CD8-positive, alpha-beta memory T cell (primary cell): ENCODE measurements around the gene STK25. TPM values are rescaled to one million over a fixed set of nuclear protein-coding genes. Genes with fewer than 3 reads are reported as not detected.

Source experiments
- CTCF ChIA-PET: fragments of 350-600 bp; sonication (Branson Sonifier 250); formaldehyde crosslinking; loops from one replicate; lab custom pipeline; 2021; ENCODE audit warnings: antibody characterized with exemption; lab: Charles Lee
- POLR2A ChIA-PET: fragments of 350-600 bp; sonication (Branson Sonifier 250); formaldehyde crosslinking; loops from one replicate; lab custom pipeline; 2021; ENCODE audit warnings: antibody characterized with exemption; lab: Charles Lee
- DNase-seq, 5 donors: peaks; one replicate each; pipeline versions ENCODE4 v3.0.0 to v3.0.0-alpha.2; 2020 to 2022; ENCODE audit warnings: mixed read lengths in 1 of 5
- H3K27ac ChIP-seq: one replicate; pipeline ENCODE4 v1.7.0; 2013; ENCODE audit warnings: low read depth, mild to moderate bottlenecking, low read length, moderate library complexity
- H3K27me3 ChIP-seq: 2 replicates; pipeline ENCODE4 v1.7.0; 2013; ENCODE audit warnings: low read length, mild to moderate bottlenecking; ENCODE audit not compliant: insufficient read depth, poor library complexity, severe bottlenecking
- H3K36me3 ChIP-seq: 2 replicates; pipeline ENCODE4 v1.7.0; 2013; ENCODE audit warnings: mild to moderate bottlenecking, low read length, moderate library complexity; ENCODE audit not compliant: insufficient read depth
- H3K4me1 ChIP-seq: 2 replicates; pipeline ENCODE4 v1.7.0; 2013; ENCODE audit warnings: mild to moderate bottlenecking, low read length, moderate library complexity; ENCODE audit not compliant: insufficient read depth
- H3K4me3 ChIP-seq: 2 replicates; pipeline ENCODE4 v1.7.0; 2013; ENCODE audit warnings: mild to moderate bottlenecking, low read length
- H3K9me3 ChIP-seq: 2 replicates; pipeline ENCODE4 v1.7.0; 2013; ENCODE audit warnings: mild to moderate bottlenecking, low read length
- H3K27ac Mint-ChIP-seq, 8 donors: one replicate each; pipeline ENCODE4 v1.8.0; 2020 to 2021; ENCODE audit warnings: mixed read lengths in 8 of 8, mild to moderate bottlenecking in 6 of 8, inconsistent platforms in 3 of 8, moderate library complexity in 3 of 8
- H3K27me3 Mint-ChIP-seq, 2 donors: one replicate each; pipeline ENCODE4 v1.8.0; 2020 to 2021; ENCODE audit warnings: mixed read lengths in 2 of 2, mild to moderate bottlenecking in 1 of 2, moderate library complexity in 1 of 2
- H3K36me3 Mint-ChIP-seq, 3 donors: one replicate each; pipeline ENCODE4 v1.8.0; 2020 to 2021; ENCODE audit warnings: mixed read lengths in 3 of 3, inconsistent platforms in 1 of 3, mild to moderate bottlenecking in 1 of 3
- H3K4me1 Mint-ChIP-seq, 3 donors: one replicate each; pipeline ENCODE4 v1.8.0; 2020 to 2021; ENCODE audit warnings: mixed read lengths in 3 of 3, inconsistent platforms in 1 of 3, mild to moderate bottlenecking in 1 of 3
- H3K4me3 Mint-ChIP-seq, 7 donors: one replicate each; pipeline ENCODE4 v1.8.0; 2020 to 2021; ENCODE audit warnings: mixed read lengths in 7 of 7, mild to moderate bottlenecking in 6 of 7, moderate library complexity in 4 of 7, inconsistent platforms in 2 of 7
- H3K9me3 Mint-ChIP-seq, 5 donors: one replicate each; pipeline ENCODE4 v1.8.0; 2020 to 2022; ENCODE audit warnings: mixed read lengths in 5 of 5, mild to moderate bottlenecking in 3 of 5, moderate library complexity in 2 of 5, inconsistent platforms in 1 of 5
- polyA plus RNA-seq: library from polyadenylated mRNA; unstranded; fragments of 300-500 nt; fragmentation: Illumina TruSeq; gene quantifications from one replicate; pipeline ENCODE4 v1.2.3, GENCODE V29; 2021
- total RNA-seq, 2 experiments: library from RNA; stranded (reverse); gene quantifications; one replicate each; pipeline ENCODE4 v1.2.3, GENCODE V29; 2021

STK25 gene
- 10 to 100 TPM; 95.0 to 96.2 TPM for total RNA-seq
- 86.3 TPM for polyA plus RNA-seq

- Mint-ChIP-seq H3K4me1 (peaks cover 20 to 43% (median 23%) of the 10 kb centered on the region in 3 donors), H3K4me3 (peak within 1 kb of the TSS; percentile 81 to 92 (median 84)), H3K27me3 (peaks cover 1 to 7% of the 10 kb centered on the region in 2 donors), H3K9me3 (no peaks in the 10 kb centered on the region), H3K36me3 (peaks cover 0 to 6% (median 0%) of the 10 kb centered on the region in 3 donors), H3K27ac (peak within 1 kb of the TSS; percentile 10 to 89 (median 80))
- Histone ChIP-seq H3K4me1 (peaks cover 16% of the 10 kb centered on the region), H3K4me3 (peak within 1 kb of the TSS; percentile 80), H3K27ac (peak within 1 kb of the TSS; percentile 73), H3K9me3 (no peaks in the 10 kb centered on the region), H3K36me3 (no peaks in the 10 kb centered on the region), H3K27me3 (no peaks in the 10 kb centered on the region)
- peak; percentile 94 to 98 (median 97) for DNase-seq
- CTCF ChIA-PET: no interaction called here
- POLR2A ChIA-PET: no interaction called here
Measured at GRCh38 chr2:241508240-241509154, at the start of gene STK25. STK25 (minus strand) TSS chr2:241508584; CDS start chr2:241508035, 549 bp downstream.

DNA sequence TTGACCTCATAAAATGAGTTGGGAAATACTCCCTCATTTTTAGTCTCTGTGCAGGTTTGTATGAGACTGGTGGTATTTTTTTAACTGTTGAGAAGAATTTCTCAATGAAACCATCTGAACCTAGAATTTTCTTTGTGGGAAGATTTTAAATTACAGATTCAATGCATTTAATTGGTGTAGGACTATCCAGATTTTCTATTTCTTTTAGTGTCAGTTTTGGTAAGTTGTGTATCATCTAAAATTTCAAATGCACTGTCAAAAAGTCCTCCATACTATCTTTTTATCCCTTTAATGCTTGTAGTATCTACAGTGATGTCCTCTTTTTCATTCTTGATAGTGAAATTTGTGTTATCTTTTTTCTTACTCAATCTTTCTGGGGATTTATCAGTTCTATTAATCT is 48.4 kb upstream of the STK25 start:
- Mint-ChIP-seq H3K4me3 (no peak overlapping the region), H3K27me3 (peaks cover 41 to 53% of the 10 kb centered on the region in 2 donors)
- CTCF ChIA-PET: interaction anchor here (1.4 kb wide), 1 partner anchor 9 kb away, joined by 3 read pairs; no protein-coding TSS in a partner anchor

GRCh38 chr2:241555711-241556110 is 47.3 kb upstream of the STK25 start:
- POLR2A ChIA-PET: interaction anchor here (0.7 kb wide), 1 partner anchor 78 kb away, joined by 7 read pairs; no protein-coding TSS in a partner anchor
- H3K27me3 ChIP-seq: peaks cover 4% of the 10 kb centered on the region

More for the DNA sequence above, 48.4 kb upstream of the STK25 start:
- Mint-ChIP-seq H3K27ac (no peak overlapping the region), H3K9me3 (peaks cover 9 to 25% (median 14%) of the 10 kb centered on the region in 5 donors), H3K36me3 (peaks cover 0 to 12% (median 0%) of the 10 kb centered on the region in 3 donors), H3K4me1 (peaks cover 9 to 19% (median 11%) of the 10 kb centered on the region in 3 donors)
- H3K4me3 ChIP-seq: no peak overlapping the region
- H3K27me3 ChIP-seq: peaks cover 4% of the 10 kb centered on the region
- no peak for DNase-seq
- POLR2A ChIA-PET: no interaction called here
- H3K27ac ChIP-seq: no peak overlapping the region
- H3K36me3 ChIP-seq: no peaks in the 10 kb centered on the region
- no peaks in the 10 kb centered on the region for H3K9me3 ChIP-seq
- H3K4me1 ChIP-seq: no peaks in the 10 kb centered on the region

GRCh38 chr2:241554610-241555322 is 46.4 kb upstream of the STK25 start:
- no peaks in the 10 kb centered on the region for H3K4me1 ChIP-seq
- Mint-ChIP-seq H3K4me3 (no peak overlapping the region), H3K9me3 (peaks cover 9 to 25% (median 14%) of the 10 kb centered on the region in 5 donors), H3K36me3 (peaks cover 0 to 12% (median 0%) of the 10 kb centered on the region in 3 donors), H3K27ac (no peak overlapping the region), H3K27me3 (peaks cover 34 to 47% of the 10 kb centered on the region in 2 donors), H3K4me1 (peaks cover 6 to 12% (median 9%) of the 10 kb centered on the region in 3 donors)
- POLR2A ChIA-PET: interaction anchor here (0.7 kb wide), 1 partner anchor 79 kb away, joined by 7 read pairs; no protein-coding TSS in a partner anchor
- no peak overlapping the region for H3K4me3 ChIP-seq
- H3K27ac ChIP-seq: no peak overlapping the region
- CTCF ChIA-PET: no interaction called here
- no peak for DNase-seq
- no peaks in the 10 kb centered on the region for H3K9me3 ChIP-seq
- H3K36me3 ChIP-seq: no peaks in the 10 kb centered on the region
- peaks cover 1% of the 10 kb centered on the region for H3K27me3 ChIP-seq

More at GRCh38 chr2:241555711-241556110, 47.3 kb upstream of the STK25 start:
- Mint-ChIP-seq H3K27ac (no peak overlapping the region), H3K9me3 (peaks cover 9 to 25% (median 14%) of the 10 kb centered on the region in 5 donors), H3K27me3 (peaks cover 41 to 56% of the 10 kb centered on the region in 2 donors), H3K4me3 (no peak overlapping the region), H3K4me1 (peaks cover 9 to 19% (median 11%) of the 10 kb centered on the region in 3 donors), H3K36me3 (peaks cover 0 to 12% (median 0%) of the 10 kb centered on the region in 3 donors)
- Histone ChIP-seq H3K36me3 (no peaks in the 10 kb centered on the region), H3K4me3 (no peak overlapping the region), H3K9me3 (no peaks in the 10 kb centered on the region), H3K4me1 (no peaks in the 10 kb centered on the region), H3K27ac (no peak overlapping the region)
- no peak for DNase-seq
- CTCF ChIA-PET: interaction anchor here (1.4 kb wide), 1 partner anchor 8 kb away, joined by 3 read pairs; no protein-coding TSS in a partner anchor

DNA sequence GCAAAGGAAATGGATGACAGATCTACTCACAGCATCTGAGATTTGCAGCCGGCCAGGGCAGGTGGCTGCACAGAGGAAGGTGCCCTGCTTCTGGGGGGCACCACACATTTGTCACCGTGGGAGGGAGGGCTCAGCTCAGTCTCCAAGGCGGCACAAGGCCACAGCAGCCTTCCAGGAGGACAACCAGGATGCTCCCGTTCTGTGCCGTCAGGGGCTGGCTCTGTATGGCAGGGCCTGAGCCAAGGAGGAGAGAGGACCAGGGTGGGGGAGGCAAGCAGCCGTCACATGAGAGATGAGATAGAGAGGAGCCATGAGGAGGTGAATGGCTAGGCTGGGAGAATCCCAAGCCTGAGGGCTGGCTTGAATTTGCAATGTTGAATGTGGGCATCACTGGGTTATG is 45.6 kb upstream of the STK25 start:
- no peak overlapping the region for H3K27ac ChIP-seq
- no peaks in the 10 kb centered on the region for H3K27me3 ChIP-seq
- no peak overlapping the region for H3K4me3 ChIP-seq
- H3K4me3 Mint-ChIP-seq: no peak overlapping the region
- H3K4me1 Mint-ChIP-seq: peaks cover 5 to 10% (median 8%) of the 10 kb centered on the region in 3 donors
- H3K27ac Mint-ChIP-seq: peak overlapping the region in 1 of 8 donors; percentile 31
- no peak for DNase-seq
- no peaks in the 10 kb centered on the region for H3K4me1 ChIP-seq
- ChIA-PET POLR2A (no interaction called here), CTCF (no interaction called here)
- H3K9me3 Mint-ChIP-seq: peaks cover 9 to 25% (median 14%) of the 10 kb centered on the region in 5 donors
- H3K36me3 ChIP-seq: no peaks in the 10 kb centered on the region
- H3K9me3 ChIP-seq: no peaks in the 10 kb centered on the region
- peaks cover 38 to 51% of the 10 kb centered on the region in 2 donors for H3K27me3 Mint-ChIP-seq
- peaks cover 0 to 12% (median 0%) of the 10 kb centered on the region in 3 donors for H3K36me3 Mint-ChIP-seq

DNA sequence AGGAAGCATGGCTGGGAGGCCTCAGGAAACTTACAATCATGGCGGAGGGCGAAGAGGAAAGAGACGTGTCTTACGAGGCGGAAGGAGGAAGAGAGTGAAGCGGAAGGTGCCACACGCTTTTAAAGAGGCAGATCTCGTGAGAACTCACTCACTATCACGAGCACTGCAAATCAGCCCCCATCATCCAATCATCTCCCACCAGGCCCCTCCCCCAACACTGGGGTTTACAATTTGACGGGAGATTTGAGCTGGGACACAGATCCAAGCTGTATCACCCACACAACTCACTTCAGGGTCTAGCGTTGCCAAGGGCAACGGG is 45.1 kb upstream of the STK25 start:
- Histone ChIP-seq H3K4me3 (no peak overlapping the region), H3K27me3 (no peaks in the 10 kb centered on the region), H3K4me1 (no peaks in the 10 kb centered on the region), H3K27ac (no peak overlapping the region), H3K36me3 (no peaks in the 10 kb centered on the region), H3K9me3 (no peaks in the 10 kb centered on the region)
- ChIA-PET POLR2A (no interaction called here), CTCF (no interaction called here)
- Mint-ChIP-seq H3K27ac (no peak overlapping the region), H3K4me3 (no peak overlapping the region), H3K4me1 (peaks cover 5 to 10% (median 8%) of the 10 kb centered on the region in 3 donors), H3K27me3 (peaks cover 40 to 51% of the 10 kb centered on the region in 2 donors), H3K36me3 (peaks cover 0 to 12% (median 0%) of the 10 kb centered on the region in 3 donors), H3K9me3 (peaks cover 9 to 25% (median 14%) of the 10 kb centered on the region in 5 donors)
- DNase-seq: no peak

DNA sequence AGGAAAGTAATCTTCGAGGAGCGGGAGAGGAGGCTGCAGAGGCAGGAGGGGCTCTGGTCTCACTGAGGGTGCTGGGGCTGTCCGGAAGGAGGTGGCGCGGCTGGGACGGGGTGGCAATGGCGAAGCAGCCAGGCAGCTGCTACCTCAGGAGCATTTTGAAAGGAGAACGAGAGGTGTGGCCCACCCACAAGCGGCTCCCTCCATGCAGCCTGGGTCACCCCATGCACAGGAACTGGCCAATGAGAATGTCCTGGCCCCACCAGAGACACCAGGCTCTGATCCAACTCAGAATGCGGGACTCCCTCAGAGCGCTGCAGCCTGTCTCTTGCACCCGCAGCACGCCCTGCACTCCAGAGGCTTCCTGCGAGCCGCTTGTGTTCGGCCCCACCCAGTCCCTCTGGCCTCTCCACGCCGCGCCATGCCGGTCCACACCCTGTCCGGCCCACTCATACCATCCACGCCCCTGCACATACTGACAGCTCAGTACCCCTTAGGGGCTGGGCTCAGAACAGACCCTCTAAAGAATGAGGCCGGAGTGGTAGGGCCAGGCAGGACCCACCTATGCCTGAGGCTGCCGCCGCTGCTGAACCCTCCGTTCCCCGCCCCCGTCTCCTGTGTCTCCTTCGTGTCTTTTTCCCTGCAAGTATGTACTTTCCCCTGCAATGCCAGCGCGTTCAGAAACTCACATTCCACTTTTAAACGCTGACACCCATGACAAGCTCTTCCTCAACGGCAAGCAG is 43.8 kb upstream of the STK25 start:
- Histone ChIP-seq H3K4me3 (no peak overlapping the region), H3K27me3 (no peaks in the 10 kb centered on the region), H3K27ac (no peak overlapping the region), H3K4me1 (no peaks in the 10 kb centered on the region), H3K36me3 (no peaks in the 10 kb centered on the region), H3K9me3 (no peaks in the 10 kb centered on the region)
- no peak overlapping the region for H3K27ac Mint-ChIP-seq
- H3K4me3 Mint-ChIP-seq: no peak overlapping the region
- peaks cover 5 to 15% (median 7%) of the 10 kb centered on the region in 5 donors for H3K9me3 Mint-ChIP-seq
- CTCF ChIA-PET: no interaction called here
- peaks cover 0 to 5% (median 0%) of the 10 kb centered on the region in 3 donors for H3K36me3 Mint-ChIP-seq
- no peak for DNase-seq
- H3K27me3 Mint-ChIP-seq: peaks cover 29 to 49% of the 10 kb centered on the region in 2 donors
- H3K4me1 Mint-ChIP-seq: peaks cover 0 to 5% (median 3%) of the 10 kb centered on the region in 3 donors
- POLR2A ChIA-PET: no interaction called here
